ENCODE results near the gene AHCYL1. TPM values are rescaled to one million over a fixed set of nuclear protein-coding genes. Genes with fewer than 3 reads are reported as not detected.
A peak's percentile ranks its signal among the peaks of the same experiment; 100 is the strongest.

Gene AHCYL1
- total RNA-seq, 1 experiment from 2014 or later: 92.0 TPM

DNA sequence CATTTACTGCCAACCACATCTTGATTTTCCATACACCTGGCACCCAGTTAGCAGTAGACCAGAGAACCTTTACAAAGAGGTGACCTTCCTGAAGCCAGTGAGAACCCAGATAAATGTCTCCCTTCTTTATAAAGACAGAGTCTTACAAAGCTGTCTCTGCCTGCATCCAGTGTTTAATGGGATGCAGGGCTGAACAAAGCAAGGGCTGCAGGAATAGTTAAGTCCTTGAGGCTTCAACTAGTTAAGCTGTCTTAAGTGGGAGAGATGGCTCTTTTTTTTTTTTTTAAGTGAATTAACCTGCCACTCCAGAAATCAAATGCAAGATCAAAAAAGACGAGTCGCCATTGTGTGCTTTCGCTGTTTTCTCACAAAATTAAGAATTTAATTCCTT is 1.5 kb downstream of the AHCYL1 start:
- Histone ChIP-seq H3K79me2 (ENCODE audit: insufficient read depth, low read length) (peaks cover 62% of the 10 kb centered on the region), H2AFZ (ENCODE audit: low read depth, low read length, poor library complexity, severe bottlenecking) (no peak overlapping the region), H3K27me3 (ENCODE audit: insufficient read depth, low read length) (no peaks in the 10 kb centered on the region), H3K9me2 (ENCODE audit: insufficient read depth) (no peaks in the 10 kb centered on the region), H3K4me1 (ENCODE audit: control insufficient read depth in 1 of 2, insufficient read depth in 2 of 2, low read length in 2 of 2) (peaks cover 6 to 18% of the 10 kb centered on the region in 2 experiments; a peak in 3 of 4 replicates), H3K4me3 (replicated peaks in 1 of 2; ENCODE audit: low read depth in 1 of 2, low read length in 2 of 2) (peak overlapping the region; percentile 78 to 82), H3K4me2 (ENCODE audit: low read length) (peak overlapping the region; percentile 94), H3K36me3 (ENCODE audit: control insufficient read depth in 1 of 2, insufficient read depth in 2 of 2, low read length in 2 of 2) (peaks cover 0 to 5% of the 10 kb centered on the region in 2 experiments; a peak in 1 of 4 replicates), H4K20me1 (ENCODE audit: insufficient read depth) (no peaks in the 10 kb centered on the region), H3K9me3 (ENCODE audit: control insufficient read depth in 1 of 2, insufficient read depth in 1 of 2, low read depth in 1 of 2, low read length in 2 of 2) (no peaks in the 10 kb centered on the region), H3K27ac (ENCODE audit: low read depth, low read length) (no peak overlapping the region), H3K9ac (ENCODE audit: low read length) (peak overlapping the region; percentile 94)
- intact Hi-C loops (cut with micrococcal nuclease): no loop called here
- CTCF ChIA-PET: interaction anchor here (3.0 to 9.0 kb wide), 2 partner anchors 63 to 206 kb away, joined by 15 to 396 read pairs; no protein-coding TSS in a partner anchor
- TF ChIP-seq ZNF274 (IDR thresholded peaks at IDR 0.05; ENCODE audit: low read depth, low read length) (no peak), CTCF (IDR thresholded peaks at IDR 0.05 in 2 of 3, conservative IDR thresholded peaks at IDR 0.05 in 1 of 3; ENCODE audit: borderline replicate concordance in 1 of 3, insufficient read depth in 1 of 3, low read depth in 2 of 3, low read length in 2 of 3) (no peak), RAD21 (IDR thresholded peaks at IDR 0.05; ENCODE audit: low read depth) (no peak), ZFX (IDR thresholded peaks at IDR 0.05) (no peak), CBX3 (IDR thresholded peaks at IDR 0.05; ENCODE audit: low read depth) (no peak), FOSL1 (IDR thresholded peaks at IDR 0.05; ENCODE audit: low read depth) (no peak), SRF (IDR thresholded peaks at IDR 0.05; ENCODE audit: low read depth) (no peak), SIN3A (IDR thresholded peaks at IDR 0.05; ENCODE audit: low read depth) (no peak)
- RAD21 ChIA-PET (ENCODE audit: low non-redundant PET in 1 of 2, low total read pairs in 2 of 2, uncharacterized antibody in 2 of 2, unreplicated experiment in 2 of 2): no interaction called here
- BruUV-seq (replicated peaks): no TSS peak
- DNase-seq (ENCODE audit: low read depth, low spot score): no peak
- ATAC-seq: no peak
- POLR2A ChIA-PET: interaction anchor here (2.0 kb wide), 1 partner anchor 18 kb away, joined by 10 read pairs; no protein-coding TSS in a partner anchor
